Activated CD8-positive, alpha-beta memory T cell treated with anti-CD3 and anti-CD28 coated beads for 24 hours (primary cell): ENCODE data around the gene SLC12A3.

Experiments
- DNase-seq: peaks from one replicate; pipeline ENCODE4 v3.0.0-alpha.2; 2020

SLC12A3 gene

GRCh38 chr16:56946767-56947603 is 82.0 kb downstream of the SLC12A3 start:
- no peak for DNase-seq

- no peak for DNase-seq
Observed at GRCh38 chr16:56947604-56947995, 82.6 kb downstream of the SLC12A3 start.

GRCh38 chr16:56948234-56948633 is 83.2 kb downstream of the SLC12A3 start:
- DNase-seq, result no peak

DNA sequence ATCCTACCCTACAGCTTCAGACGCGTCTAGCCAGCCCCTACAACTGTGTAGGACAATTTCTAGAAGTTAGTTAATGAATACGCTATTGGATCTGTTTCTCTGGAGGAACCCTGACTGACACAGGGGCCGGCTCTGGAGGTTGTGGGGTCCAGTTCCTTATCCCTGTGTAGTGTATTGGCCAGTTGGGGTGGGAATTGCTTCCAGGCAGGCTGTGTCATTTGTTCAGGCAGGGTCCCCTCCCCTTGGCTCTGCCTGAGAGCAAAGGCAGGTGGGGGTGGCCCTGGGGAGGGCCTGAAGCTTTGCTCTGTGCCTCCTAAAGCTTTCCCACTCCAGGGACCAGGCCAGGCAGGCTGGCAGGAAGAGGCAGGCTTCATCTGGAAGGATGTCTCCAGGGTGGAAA is 85.0 kb downstream of the SLC12A3 start:
- no peak for DNase-seq

- no peak for DNase-seq
Observed at GRCh38 chr16:56950455-56950854, 85.4 kb downstream of the SLC12A3 start.

DNA sequence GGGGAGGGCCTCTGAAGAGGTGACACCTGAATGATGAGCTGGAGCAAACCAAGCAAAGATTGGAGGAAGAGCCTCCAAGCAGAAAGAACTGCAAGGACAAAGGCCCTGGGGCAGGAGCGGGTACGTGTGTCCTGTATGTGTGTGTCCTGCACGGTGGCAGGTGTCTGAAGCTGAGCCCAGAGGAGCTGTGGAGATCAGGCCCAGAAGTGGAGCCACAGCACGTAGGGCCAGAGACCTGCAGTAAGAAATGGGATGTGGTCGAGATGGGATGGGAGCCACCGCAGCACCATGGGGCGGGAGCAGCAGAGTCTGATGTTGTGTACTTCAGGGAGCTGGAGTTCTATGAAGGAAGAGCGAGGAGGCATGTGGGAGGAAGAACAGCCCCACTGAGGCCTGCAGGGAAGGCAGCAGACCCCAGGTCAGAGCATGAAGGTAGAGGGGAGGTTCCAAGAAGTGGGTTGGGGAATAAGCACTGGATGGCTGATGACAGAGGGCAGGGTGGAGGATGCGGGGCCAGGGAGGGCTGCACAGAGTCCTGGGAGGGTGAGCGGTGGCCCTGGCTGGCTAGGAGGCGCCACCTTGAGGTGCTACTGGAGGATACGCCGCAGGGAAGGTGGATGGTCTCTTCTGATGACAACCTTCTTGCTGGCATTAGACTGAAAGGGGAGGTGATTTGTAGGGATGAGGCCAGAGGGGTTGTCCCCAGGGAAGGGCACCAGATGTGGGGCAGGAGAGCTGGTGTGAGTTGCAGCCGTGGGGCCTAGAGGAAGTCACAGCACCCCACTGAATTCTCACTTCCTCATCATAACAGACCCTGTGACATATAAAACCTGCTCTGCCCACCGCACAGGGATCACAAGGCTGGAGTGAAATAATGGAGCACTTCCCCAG is 86.1 kb downstream of the SLC12A3 start:
- DNase-seq, result peak; percentile 81

DNA sequence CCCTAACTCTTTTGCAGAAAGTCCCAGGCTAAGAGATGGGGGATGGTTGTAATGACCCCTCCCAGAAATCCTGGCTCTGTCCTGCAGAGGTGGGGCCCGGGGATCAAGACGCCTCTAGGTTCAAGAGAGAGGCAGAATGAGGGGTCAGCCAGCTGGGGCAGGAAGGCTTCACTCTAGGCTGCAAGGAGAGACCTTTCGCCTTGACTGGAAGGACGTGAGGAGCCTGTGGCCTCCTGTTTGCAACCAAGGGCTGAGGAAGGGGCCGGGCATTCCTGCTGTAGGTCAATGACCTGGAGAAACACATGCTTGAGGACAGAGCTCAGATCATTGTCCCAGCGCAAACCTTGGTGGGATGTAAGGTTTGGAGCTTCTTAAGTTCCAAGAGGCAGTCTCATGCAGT is 88.0 kb downstream of the SLC12A3 start:
- no peak for DNase-seq

- no peak for DNase-seq
Observed at GRCh38 chr16:56956076-56956475, 91.1 kb downstream of the SLC12A3 start.

GRCh38 chr16:56956756-56957155 is 91.7 kb downstream of the SLC12A3 start:
- DNase-seq, result no peak

- DNase-seq, result no peak
Observed at GRCh38 chr16:56960681-56961281, 95.8 kb downstream of the SLC12A3 start.

GRCh38 chr16:56961386-56961785 is 96.4 kb downstream of the SLC12A3 start:
- no peak for DNase-seq

- no peak for DNase-seq
Observed at GRCh38 chr16:56961851-56962281, 96.9 kb downstream of the SLC12A3 start, which contains the start of gene CETP. CETP (plus strand) TSS chr16:56961950; CDS start chr16:56961980, 30 bp downstream.

DNA sequence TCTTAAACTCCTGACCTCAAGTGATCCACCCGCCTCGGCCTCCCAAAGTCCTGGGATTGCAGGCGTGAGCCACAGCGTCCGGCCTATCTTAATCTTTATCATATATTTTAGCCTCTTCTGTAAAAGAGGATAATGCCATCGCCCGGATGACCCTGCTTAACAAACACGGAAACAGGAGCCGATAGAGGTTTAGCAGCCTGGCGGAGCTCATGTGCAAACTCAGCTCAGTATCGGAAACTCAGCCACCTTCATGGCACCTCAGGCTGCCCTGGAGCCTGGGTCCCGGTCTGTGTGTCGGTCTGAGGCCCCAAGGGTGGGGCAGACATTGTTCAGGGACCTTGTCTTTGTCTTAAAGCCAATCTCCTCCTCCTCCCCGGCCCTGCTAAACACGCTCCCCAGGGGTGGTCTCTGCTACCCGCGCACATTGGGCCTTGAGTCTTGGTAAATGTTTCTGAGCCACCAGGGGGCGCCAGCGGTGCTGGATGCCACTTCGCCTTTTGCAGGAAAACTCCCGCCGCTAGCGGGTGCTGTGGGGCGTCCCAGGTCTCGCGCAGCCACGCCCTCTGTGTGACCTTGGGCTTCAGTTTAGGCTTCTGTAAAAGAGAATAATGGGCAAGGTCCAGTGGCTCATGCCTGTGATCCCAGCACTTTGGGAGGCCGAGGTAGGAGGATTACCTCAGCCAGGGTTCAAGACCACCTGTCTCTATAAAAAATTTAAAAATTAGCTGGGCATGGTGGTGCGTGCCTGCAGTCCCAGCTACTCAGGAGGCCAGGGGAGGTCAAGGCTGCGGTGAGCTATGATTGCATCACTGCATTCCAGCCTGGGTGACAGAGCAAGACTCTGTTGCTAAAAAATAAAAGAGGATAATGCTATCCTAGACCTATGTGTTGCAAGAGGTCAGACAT is 99.5 kb downstream of the SLC12A3 start:
- peak; percentile 99 for DNase-seq
